ENCODE measurements around the gene NCAPH2.
"Not testable (repeated sequence)": the region's sequence is repeated elsewhere in the genome, so short reads cannot be mapped to it uniquely, and the experiment has no call there.

Gene NCAPH2

DNA sequence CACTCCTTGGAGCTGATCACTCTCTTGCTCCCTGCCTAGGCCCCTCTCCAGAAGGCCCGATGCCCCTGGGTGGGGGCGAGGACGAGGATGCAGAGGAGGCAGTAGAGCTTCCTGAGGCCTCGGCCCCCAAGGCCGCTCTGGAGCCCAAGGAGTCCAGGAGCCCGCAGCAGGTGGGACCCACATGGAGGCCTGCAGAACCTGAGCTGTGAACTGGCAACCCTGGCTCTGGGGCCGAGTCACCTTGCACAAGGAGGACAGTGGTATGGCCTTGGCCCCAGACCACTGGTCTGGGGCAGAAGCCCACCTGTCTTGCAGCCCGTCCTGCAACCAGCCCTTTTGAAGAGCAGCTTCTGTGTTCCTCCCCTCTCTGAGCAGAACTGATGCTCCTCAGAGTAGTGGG lies 11.1 kb downstream of the NCAPH2 start:
- DNase-seq (ENCODE audit: low read depth in 2 of 2): no peak

DNA sequence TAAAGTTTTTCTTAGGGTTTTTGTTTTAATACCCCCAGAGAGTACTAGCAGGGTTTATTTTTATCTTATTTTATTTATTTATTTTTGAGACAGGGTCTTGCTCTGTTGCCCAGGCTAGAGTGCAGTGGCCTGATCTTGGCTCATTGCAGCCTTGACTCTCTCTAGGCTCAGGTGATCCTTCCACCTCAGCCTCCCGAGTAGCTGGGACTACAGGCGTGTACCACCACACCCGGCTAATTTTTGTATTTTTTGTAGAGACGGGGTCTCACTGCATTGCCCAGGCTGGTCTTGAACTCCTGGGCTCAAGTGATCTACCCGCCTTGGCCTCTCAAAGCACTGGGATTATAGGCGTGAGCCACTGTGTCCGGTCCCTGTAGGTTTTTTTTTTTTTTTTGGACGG lies 12.2 kb downstream of the NCAPH2 start:
- not testable (repeated sequence) for DNase-seq (ENCODE audit: low read depth in 2 of 2)

GRCh38 chr22:50520826-50521453 lies 12.9 kb downstream of the NCAPH2 start:
- no peak for DNase-seq (ENCODE audit: low read depth in 2 of 2)

DNA sequence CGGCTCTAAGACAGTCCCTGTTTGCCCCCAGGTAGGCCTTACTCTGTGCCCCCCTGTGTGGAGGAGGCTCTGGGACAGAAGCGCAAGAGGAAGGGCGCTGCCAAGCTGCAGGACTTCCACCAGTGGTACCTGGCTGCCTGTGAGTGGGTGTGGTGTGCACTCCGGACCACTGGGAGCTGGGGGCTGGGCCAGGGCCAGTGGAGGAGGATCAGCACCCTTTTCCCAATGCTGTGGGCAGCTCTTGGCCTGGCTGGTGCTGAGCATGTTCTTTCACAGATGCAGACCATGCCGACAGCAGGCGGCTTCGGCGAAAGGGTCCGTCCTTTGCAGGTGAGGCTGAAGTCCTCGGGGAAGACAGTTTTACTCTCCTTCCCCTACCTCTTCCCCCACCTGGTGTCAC lies 13.7 kb downstream of the NCAPH2 start:
- DNase-seq (ENCODE audit: low read depth in 2 of 2): no peak

GRCh38 chr22:50522208-50522805 lies 14.3 kb downstream of the NCAPH2 start:
- DNase-seq (ENCODE audit: low read depth in 2 of 2): no peak

DNA sequence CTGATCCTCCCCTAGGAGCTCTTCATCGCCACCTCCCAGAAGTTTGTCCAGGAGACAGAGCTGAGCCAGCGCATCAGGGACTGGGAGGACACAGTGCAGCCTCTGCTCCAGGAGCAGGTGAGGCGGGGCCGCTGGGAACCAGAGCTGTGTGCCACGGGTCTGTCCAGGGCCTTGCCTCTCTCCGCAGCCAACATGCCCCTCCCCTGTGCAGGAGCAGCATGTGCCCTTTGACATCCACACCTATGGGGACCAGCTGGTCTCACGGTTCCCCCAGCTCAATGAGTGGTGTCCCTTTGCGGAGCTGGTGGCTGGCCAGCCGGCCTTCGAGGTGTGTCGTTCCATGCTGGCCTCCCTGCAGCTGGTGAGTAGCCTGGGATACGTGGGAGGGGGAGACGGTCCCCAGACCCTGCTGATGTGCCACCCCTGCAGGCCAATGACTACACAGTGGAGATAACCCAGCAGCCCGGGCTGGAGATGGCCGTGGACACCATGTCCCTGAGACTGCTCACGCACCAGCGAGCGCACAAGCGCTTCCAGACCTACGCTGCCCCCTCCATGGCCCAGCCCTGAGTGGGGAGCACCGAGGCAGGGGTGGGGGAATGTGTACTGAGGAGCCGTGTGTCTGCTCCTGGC lies 14.9 kb downstream of the NCAPH2 start:
- DNase-seq (ENCODE audit: low read depth in 2 of 2): no peak

DNA sequence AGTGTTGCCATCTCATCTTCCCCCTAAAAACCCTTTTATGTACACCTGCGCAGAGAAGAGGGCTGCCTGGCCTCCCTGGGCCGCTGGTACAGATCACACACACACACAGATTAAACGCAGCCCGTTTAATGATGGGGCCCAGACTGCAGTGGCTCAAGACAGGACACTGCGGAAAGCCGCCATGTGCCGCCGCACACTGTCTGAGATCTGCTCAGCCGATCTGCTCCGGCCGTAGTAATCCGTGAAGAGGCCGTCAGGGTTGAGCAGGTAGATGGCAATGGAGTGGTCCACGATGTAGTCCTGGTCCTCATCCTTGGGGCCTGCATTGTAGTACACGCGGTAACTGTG lies 15.4 kb downstream of the NCAPH2 start:
- no peak for DNase-seq (ENCODE audit: low read depth in 2 of 2)

GRCh38 chr22:50523806-50524675 lies 16.0 kb downstream of the NCAPH2 start:
- DNase-seq (ENCODE audit: low read depth in 2 of 2): no peak

- no peak for DNase-seq (ENCODE audit: low read depth in 2 of 2)
These were observed 16.7 kb downstream of the NCAPH2 start for GRCh38 chr22:50524676-50525103.

GRCh38 chr22:50525104-50525857 lies 17.3 kb downstream of the NCAPH2 start, which contains the start of gene SCO2:
TSS of gene SCO2 (minus strand) at chr22:50525598. CDS start at chr22:50524411, 1,187 bp downstream.
- peak; percentile 94 to 96 for DNase-seq (ENCODE audit: low read depth in 2 of 2)

DNA sequence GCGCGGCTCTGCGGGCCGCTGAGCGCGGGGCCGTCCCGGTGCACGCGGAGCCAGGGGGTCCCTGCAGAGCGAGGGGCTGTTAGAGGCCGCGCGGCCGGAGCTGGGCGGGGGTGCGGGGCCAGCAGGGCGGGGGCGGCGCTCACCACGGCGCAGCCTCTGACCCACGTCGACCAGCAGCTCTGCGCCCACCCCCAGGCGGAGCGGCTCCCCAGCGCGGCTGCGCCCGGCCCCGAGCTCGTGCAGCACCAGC lies 17.8 kb downstream of the NCAPH2 start:
- no peak for DNase-seq (ENCODE audit: low read depth in 2 of 2)

DNA sequence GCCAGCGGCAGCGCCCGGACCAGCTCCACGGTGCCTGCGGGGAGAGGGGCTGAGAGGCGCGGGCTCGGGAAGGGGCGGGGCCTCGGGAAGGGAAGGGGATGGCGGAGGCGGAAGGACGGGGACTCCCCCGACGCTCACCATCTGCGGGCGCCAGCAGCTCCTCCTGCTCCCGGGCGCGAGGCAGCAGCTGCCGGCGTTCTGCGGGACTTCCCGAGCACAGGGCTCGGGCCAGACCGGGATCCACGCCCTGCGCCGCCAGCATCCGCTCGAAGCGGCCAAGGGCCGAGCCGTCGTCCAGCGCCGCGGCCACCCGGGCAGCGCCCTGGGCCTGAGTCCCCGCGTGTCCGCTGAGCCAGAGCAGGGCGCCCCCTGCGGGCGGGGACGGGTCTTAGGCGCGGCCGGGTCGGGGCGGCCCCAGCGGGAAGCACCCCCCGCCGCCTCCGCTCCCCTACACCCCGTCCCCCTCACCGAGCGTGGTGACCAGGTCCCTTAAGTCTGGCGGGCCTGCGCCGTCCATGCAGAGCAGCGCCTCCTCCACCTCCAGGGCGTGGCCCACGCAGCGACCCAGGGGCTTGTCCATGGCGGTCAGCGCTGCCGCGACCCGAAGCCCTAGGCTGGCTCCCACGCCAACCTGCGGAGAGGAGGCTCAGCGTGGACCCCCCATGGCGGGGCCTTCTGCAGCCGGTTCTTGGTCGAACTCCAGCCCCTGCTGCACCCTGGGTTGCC lies 18.2 kb downstream of the NCAPH2 start:
- DNase-seq (ENCODE audit: low read depth in 2 of 2): peak; percentile 83 to 85

DNA sequence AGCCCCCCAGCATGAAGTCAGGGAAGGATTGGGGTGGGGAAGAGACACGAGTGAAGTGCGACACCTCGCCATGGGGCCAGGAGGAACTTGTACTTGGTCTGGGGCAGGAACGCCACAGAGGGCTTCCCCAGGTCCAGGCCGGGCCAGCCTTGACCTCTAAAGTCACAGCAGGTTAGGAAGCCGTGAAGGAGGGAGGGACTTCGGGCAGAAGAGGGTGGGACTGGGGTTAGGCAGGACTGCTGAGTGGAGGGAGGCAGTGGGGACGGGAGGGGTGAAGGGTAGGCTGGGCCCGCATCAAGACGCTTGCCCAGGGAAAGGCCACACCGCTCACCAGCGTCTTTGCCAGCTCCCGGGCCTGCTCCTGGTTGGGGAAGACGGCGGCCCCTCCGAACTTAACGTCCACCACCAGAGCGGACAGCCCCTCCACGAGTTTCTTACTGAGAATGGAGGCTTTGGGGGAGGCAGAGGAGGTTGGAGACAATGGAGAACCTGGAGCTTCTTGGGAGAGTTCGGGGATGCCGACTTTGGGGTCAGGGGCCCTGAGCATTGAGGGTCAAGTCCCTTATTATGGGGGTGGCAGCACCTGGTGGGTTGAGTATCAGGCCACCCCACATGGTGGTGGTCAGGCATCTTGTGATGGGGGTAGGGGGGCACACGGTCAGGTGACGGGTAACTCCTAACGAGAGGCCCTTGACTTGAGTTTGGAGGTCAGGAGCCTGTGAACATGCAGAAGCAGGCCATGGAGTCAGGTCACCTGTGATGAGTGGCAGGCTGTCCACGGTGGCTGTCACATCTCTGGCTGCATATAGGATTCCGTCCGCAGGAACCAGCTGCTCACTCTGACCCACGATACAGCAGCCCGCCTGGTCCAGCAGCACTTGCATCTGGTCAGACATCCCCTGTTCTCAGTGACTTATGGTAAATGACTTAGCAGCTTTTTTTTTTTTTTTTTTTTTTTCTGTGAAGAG lies 19.1 kb downstream of the NCAPH2 start:
- no peak for DNase-seq (ENCODE audit: low read depth in 2 of 2)

- DNase-seq (ENCODE audit: low read depth in 2 of 2): no peak
These were observed 20.1 kb downstream of the NCAPH2 start for GRCh38 chr22:50527921-50528681.

GRCh38 chr22:50528682-50529415 lies 20.8 kb downstream of the NCAPH2 start:
- no peak for DNase-seq (ENCODE audit: low read depth in 2 of 2)

DNA sequence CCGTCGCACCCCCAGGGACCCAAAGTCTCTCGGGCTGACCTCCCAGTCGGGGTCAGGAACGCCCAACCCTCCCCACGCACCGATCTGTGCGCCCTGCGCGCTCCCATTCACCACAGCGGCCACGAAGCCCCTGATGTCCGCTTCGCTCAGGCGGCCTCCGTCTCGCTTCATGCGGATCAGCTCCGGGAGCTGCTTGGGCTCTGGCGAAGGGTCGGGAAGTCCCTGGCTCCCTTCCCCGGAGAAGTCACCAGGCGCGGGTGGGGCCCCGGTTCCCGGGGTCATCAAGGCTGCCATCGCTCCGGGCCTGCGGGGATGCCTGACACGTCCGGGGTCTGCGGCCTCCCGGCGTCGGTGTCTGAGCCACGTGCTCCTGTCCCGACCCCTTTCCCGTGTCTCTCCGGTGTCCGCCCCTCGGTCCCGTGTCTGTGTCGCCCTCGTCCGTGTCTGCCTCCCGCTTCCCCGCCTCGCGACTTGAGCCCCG lies 21.4 kb downstream of the NCAPH2 start:
- no peak for DNase-seq (ENCODE audit: low read depth in 2 of 2)

GRCh38 chr22:50529897-50530579 lies 22.0 kb downstream of the NCAPH2 start, which contains the start of gene TYMP:
TSS of gene TYMP (minus strand) at chr22:50530012. CDS start at chr22:50529709, 303 bp downstream.
- peak in 1 of 2 donors; percentile 67 for DNase-seq (ENCODE audit: low read depth in 2 of 2)

- no peak for DNase-seq (ENCODE audit: low read depth in 2 of 2)
These were observed 22.5 kb downstream of the NCAPH2 start for GRCh38 chr22:50530580-50530876.

Measured in stimulated activated CD8-positive, alpha-beta memory T cell treated with anti-CD3 and anti-CD28 coated beads, Interleukin-15, amount 100 ng/mL, for 48 hours (primary cell).